Right lobe of liver (tissue), 6 donors: ENCODE data around the gene LRMDA. TPM values are rescaled to one million over a fixed set of nuclear protein-coding genes. Genes with fewer than 3 reads are reported as not detected.

Experiments used
- ATAC-seq, 4 donors: fragments of 200-7000 bp; cut with Tn5 transposase; one replicate each; pipeline ENCODE4 v1.9.1; 2020; ENCODE audit warnings: mild to moderate bottlenecking in 4 of 4, moderate library complexity in 4 of 4
- DNase-seq, 3 donors: peaks; one replicate each; pipeline ENCODE4 v3.0.0-alpha.2; 2020
- H3K27ac ChIP-seq, 3 donors: fragments of 200-600 bp; one replicate each; pipeline ENCODE4 v1.8.0; 2022
- H3K27me3 ChIP-seq, 2 donors: fragments of 200-600 bp; one replicate each; pipeline ENCODE4 v1.8.0; 2022
- H3K36me3 ChIP-seq, 4 donors: fragments of 200-600 bp; sonication (generic) in 1 of 4; one replicate each; pipeline versions ENCODE4 v1.5.1 to v1.8.0; 2017 to 2022; ENCODE audit warnings: control low read depth in 1 of 4
- H3K4me1 ChIP-seq, 4 donors: fragments of 200-600 bp; sonication (generic) in 1 of 4; one replicate each; pipeline versions ENCODE4 v1.5.1 to v1.8.0; 2017 to 2022; ENCODE audit warnings: control low read depth in 1 of 4
- H3K4me3 ChIP-seq, 3 donors: fragments of 200-600 bp; one replicate each; pipeline ENCODE4 v1.8.0; 2022
- H3K9me3 ChIP-seq, 4 donors: fragments of 200-600 bp; sonication (generic) in 1 of 4; one replicate each; pipeline versions ENCODE4 v1.5.1 to v1.8.0; 2017 to 2022; ENCODE audit warnings: control low read depth in 1 of 4
- POLR2A ChIP-seq: fragments of 450-650 bp; IDR thresholded peaks from one replicate; pipeline ENCODE4 v1.6.1; 2017; ENCODE audit warnings: antibody characterized with exemption, mild to moderate bottlenecking
- WGBS: methylation state at CpG from one replicate; pipeline ENCODE4 v1.1.6; 2018; ENCODE audit warnings: low coverage, low lambda C conversion rate; ENCODE audit not compliant: insufficient coverage; ENCODE audit errors: missing lambda C conversion rate; 5-methylcytosine and 5-hydroxymethylcytosine counted together
- intact Hi-C, 2 donors: fragments of 100-400 bp; cut with DNase I; formaldehyde crosslinking; loops; one replicate each; pipeline versions ENCODE4 v1.11.2 to v1.14.1; 2022
- total RNA-seq, 6 experiments: library from RNA; depleted of rRNA in 2 of 6; stranded (reverse); fragments of >200 nt in 2 of 6; fragmentation: NEBNext Ultra II Directional in 3 of 6; extraction: Animal tissue kit (Norgen Biotek cat#: 25700) in 3 of 6; gene quantifications; one replicate each; pipeline versions ENCODE4 v1.1.0 to v1.2.4, GENCODE V29; 2016 to 2023
- TF ChIP-seq, protein P1 (sequence below), 4 donors: fragments of 200-600 bp in 3 of 4; fragments of 450-650 bp in 1 of 4; IDR thresholded peaks; one replicate each; pipeline versions ENCODE4 v1.5.1 to v1.8.0; 2016 to 2022; ENCODE audit warnings: antibody characterized with exemption in 4 of 4, mild to moderate bottlenecking in 2 of 4
- donor health status: DM: no; HTN: yes; CAD: no.
- donor health status: DM: no; HTN: no; CAD: no.
- donor health status: DM: no; HTN: no; CAD: no.
- donor health status: DM: no; HTN: yes; CAD: no.
- donor health status: DM: no; HTN: yes; CAD: no.

Gene LRMDA
- total RNA-seq, 6 experiments from 2014 or later: 9.9 to 19.9 (median 16.3) TPM

DNA sequence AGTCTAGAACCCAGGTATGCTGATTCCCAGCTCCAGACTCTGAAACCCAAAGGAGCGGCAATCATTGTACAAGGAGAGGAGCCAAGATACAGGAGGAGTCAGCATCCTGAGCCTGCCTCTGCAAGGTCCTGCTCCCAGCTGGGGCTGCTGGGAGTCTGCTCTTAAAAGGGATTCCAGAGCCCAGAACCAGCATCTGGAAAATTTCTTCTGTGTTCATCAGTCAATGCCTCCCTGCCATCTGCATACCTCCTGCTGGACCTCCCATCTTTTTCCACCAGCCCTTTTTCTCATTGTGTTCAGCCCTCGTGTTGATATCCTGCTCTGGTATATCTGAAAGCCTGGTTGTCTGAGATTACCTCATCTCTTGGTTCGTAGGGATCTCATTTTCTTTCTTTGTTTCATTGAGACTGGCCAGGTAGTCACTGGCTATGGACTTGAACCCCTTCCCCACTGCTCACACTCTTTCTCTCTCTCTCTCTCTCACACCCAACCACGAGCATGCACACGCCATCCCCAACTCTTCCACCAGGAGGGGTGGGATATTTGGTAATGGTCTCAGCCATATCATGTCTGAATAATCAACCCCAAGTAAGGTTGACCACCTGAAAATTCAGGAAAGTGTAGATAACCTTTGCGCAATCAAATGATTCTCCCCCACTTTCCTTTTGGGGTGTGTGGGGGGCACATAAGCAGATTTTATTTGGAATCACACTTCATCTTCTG, 608.8 kb downstream of the LRMDA start:
- Histone ChIP-seq H3K9me3 (peaks cover 0 to 2% (median 0%) of the 10 kb centered on the region in 4 donors), H3K27me3 (no peaks in the 10 kb centered on the region)
- intact Hi-C loops: no loop called here

DNA sequence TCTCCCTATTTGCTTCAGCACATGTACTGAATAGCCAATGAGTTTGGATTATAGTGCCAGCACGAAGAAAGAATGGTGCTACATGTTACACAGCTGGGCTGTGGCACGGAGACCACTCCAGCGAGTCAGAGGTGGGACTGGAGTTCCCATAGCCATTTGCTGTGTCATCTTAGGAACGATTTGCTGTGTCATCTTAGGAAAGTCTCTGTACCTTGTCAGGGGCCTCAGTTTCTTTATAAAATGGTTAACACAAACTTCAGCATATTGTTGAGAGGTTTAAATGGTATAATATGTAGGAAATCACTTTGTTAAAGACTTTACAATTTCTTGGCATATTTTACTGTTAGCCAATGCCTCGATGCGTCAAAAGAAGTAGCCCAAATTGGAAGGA, 609.4 kb downstream of the LRMDA start:
- no peak for ATAC-seq
- WGBS: 94% methylated on average over 2 of the region's 6 CpGs
- Histone ChIP-seq H3K36me3 (no peaks in the 10 kb centered on the region), H3K4me3 (no peak overlapping the region), H3K27me3 (no peaks in the 10 kb centered on the region), H3K9me3 (peaks cover 0 to 2% (median 0%) of the 10 kb centered on the region in 4 donors), H3K27ac (no peak overlapping the region), H3K4me1 (peaks cover 0 to 14% (median 5%) of the 10 kb centered on the region in 4 donors)
- TF ChIP-seq, protein P1, sequence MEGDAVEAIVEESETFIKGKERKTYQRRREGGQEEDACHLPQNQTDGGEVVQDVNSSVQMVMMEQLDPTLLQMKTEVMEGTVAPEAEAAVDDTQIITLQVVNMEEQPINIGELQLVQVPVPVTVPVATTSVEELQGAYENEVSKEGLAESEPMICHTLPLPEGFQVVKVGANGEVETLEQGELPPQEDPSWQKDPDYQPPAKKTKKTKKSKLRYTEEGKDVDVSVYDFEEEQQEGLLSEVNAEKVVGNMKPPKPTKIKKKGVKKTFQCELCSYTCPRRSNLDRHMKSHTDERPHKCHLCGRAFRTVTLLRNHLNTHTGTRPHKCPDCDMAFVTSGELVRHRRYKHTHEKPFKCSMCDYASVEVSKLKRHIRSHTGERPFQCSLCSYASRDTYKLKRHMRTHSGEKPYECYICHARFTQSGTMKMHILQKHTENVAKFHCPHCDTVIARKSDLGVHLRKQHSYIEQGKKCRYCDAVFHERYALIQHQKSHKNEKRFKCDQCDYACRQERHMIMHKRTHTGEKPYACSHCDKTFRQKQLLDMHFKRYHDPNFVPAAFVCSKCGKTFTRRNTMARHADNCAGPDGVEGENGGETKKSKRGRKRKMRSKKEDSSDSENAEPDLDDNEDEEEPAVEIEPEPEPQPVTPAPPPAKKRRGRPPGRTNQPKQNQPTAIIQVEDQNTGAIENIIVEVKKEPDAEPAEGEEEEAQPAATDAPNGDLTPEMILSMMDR (IDR thresholded peaks at IDR 0.05): no peak
- no peak for TF ChIP-seq POLR2A
- DNase-seq: no peak
- intact Hi-C loops: no loop called here

More for the DNA sequence above, 608.8 kb downstream of the LRMDA start:
- WGBS: 96% methylated on average over 5 of the region's 6 CpGs
- DNase-seq (no peak), ATAC-seq (no peak)
- no peak overlapping the region for H3K4me3 ChIP-seq
- H3K36me3 ChIP-seq: no peaks in the 10 kb centered on the region
- no peak overlapping the region for H3K27ac ChIP-seq
- H3K4me1 ChIP-seq: peaks cover 0 to 19% (median 7%) of the 10 kb centered on the region in 4 donors
- TF ChIP-seq POLR2A: no peak
- TF ChIP-seq, protein P1 (IDR thresholded peaks at IDR 0.05): no peak

DNA sequence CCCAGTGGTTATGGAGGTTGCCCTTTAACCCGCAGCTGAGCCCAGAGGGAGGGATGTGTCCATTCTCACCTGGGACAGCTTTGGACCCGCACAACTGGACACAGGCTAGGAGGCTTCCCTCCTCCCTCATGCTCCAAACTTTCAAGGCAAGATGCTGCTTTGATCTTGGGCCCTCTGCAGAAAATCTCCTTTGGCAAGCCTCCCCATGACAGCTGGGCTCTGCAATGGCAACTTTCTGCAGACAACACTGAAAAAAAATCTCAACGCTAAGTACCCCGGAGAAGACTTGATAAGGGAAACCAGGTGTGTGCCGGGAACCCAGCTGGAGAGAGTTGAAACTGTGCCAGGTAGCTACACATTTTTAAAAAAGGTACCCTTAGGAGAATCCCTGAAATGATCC, 610.1 kb downstream of the LRMDA start:
- no peak for DNase-seq
- 85% methylated on average over 5 of the region's 5 CpGs for WGBS

DNA sequence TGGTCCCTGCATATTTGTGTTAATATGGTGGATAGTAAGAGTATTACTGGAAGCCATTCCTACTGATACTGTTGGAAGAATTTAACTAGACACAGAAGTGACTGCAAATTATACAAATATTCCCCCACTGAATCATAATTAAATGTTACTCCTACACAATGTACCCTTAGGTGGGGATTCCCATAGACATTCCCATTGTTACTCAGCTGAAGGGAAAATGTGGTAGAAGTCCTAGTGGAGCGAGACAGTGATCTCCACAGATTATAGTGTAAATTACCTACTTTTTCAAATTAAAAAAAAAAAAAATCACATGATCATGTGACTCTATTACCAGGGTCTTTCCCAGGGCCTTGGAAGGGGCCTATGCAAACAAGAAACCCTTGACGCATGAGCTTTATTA, 611.8 kb downstream of the LRMDA start:
- Histone ChIP-seq H3K27me3 (no peaks in the 10 kb centered on the region), H3K4me3 (no peak overlapping the region), H3K4me1 (no peaks in the 10 kb centered on the region), H3K9me3 (peaks cover 0 to 2% (median 0%) of the 10 kb centered on the region in 4 donors), H3K27ac (no peak overlapping the region), H3K36me3 (no peaks in the 10 kb centered on the region)
- TF ChIP-seq, protein P1 (IDR thresholded peaks at IDR 0.05): no peak
- TF ChIP-seq POLR2A: no peak
- WGBS: 100% methylated on average over 2 of the region's 2 CpGs
- intact Hi-C loops: no loop called here
- DNase-seq (no peak), ATAC-seq (no peak)

More for the DNA sequence above, 610.1 kb downstream of the LRMDA start:
- TF ChIP-seq, protein P1 (IDR thresholded peaks at IDR 0.05): no peak
- no peak for TF ChIP-seq POLR2A
- Histone ChIP-seq H3K27ac (no peak overlapping the region), H3K9me3 (peaks cover 0 to 2% (median 0%) of the 10 kb centered on the region in 4 donors), H3K4me1 (peaks cover 0 to 8% (median 3%) of the 10 kb centered on the region in 4 donors), H3K4me3 (no peak overlapping the region), H3K27me3 (no peaks in the 10 kb centered on the region), H3K36me3 (no peaks in the 10 kb centered on the region)
- no peak for ATAC-seq
- intact Hi-C loops: no loop called here
